Measurements from ENCODE around the gene MRTFA.

Gene MRTFA

GRCh38 chr22:40423882-40424640 is 212.5 kb downstream of the MRTFA start:
- DNase-seq (ENCODE audit: low read depth), result no peak
- H3K4me3 ChIP-seq (ENCODE audit: low read depth, low read length), result no peak overlapping the region

GRCh38 chr22:40423310-40423688 is 213.2 kb downstream of the MRTFA start:
- H3K4me3 ChIP-seq (ENCODE audit: low read depth, low read length), result no peak overlapping the region
- no peak for DNase-seq (ENCODE audit: low read depth)

- no peak for DNase-seq (ENCODE audit: low read depth)
- H3K4me3 ChIP-seq (ENCODE audit: low read depth, low read length), result no peak overlapping the region
Measured at GRCh38 chr22:40422558-40423309, 213.8 kb downstream of the MRTFA start.

- DNase-seq (ENCODE audit: low read depth), result no peak
Measured at GRCh38 chr22:40421941-40422340, 214.6 kb downstream of the MRTFA start.

GRCh38 chr22:40421082-40421350 is 215.5 kb downstream of the MRTFA start:
- DNase-seq (ENCODE audit: low read depth), result no peak

More at GRCh38 chr22:40421941-40422340, 214.6 kb downstream of the MRTFA start:
- no peak overlapping the region for H3K4me3 ChIP-seq (ENCODE audit: low read depth, low read length)

GRCh38 chr22:40420341-40421081 is 216.0 kb downstream of the MRTFA start:
- H3K4me3 ChIP-seq (ENCODE audit: low read depth, low read length), result no peak overlapping the region
- DNase-seq (ENCODE audit: low read depth), result no peak

More at GRCh38 chr22:40421082-40421350, 215.5 kb downstream of the MRTFA start:
- H3K4me3 ChIP-seq (ENCODE audit: low read depth, low read length), result no peak overlapping the region

- no peak for DNase-seq (ENCODE audit: low read depth)
- H3K4me3 ChIP-seq (ENCODE audit: low read depth, low read length), result no peak overlapping the region
Measured at GRCh38 chr22:40419718-40420117, 216.8 kb downstream of the MRTFA start.

- no peak overlapping the region for H3K4me3 ChIP-seq (ENCODE audit: low read depth, low read length)
- DNase-seq (ENCODE audit: low read depth), result no peak
Measured at GRCh38 chr22:40418366-40419201, 217.9 kb downstream of the MRTFA start.

GRCh38 chr22:40417881-40418280 is 218.6 kb downstream of the MRTFA start:
- DNase-seq (ENCODE audit: low read depth), result no peak

GRCh38 chr22:40417041-40417440 is 219.5 kb downstream of the MRTFA start:
- H3K4me3 ChIP-seq (ENCODE audit: low read depth, low read length), result no peak overlapping the region
- no peak for DNase-seq (ENCODE audit: low read depth)

More at GRCh38 chr22:40417881-40418280, 218.6 kb downstream of the MRTFA start:
- H3K4me3 ChIP-seq (ENCODE audit: low read depth, low read length), result no peak overlapping the region

GRCh38 chr22:40416636-40417035 is 219.9 kb downstream of the MRTFA start:
- no peak for DNase-seq (ENCODE audit: low read depth)
- H3K4me3 ChIP-seq (ENCODE audit: low read depth, low read length), result no peak overlapping the region

GRCh38 chr22:40416267-40416570 is 220.3 kb downstream of the MRTFA start:
- no peak for DNase-seq (ENCODE audit: low read depth)
- no peak overlapping the region for H3K4me3 ChIP-seq (ENCODE audit: low read depth, low read length)

- no peak overlapping the region for H3K4me3 ChIP-seq (ENCODE audit: low read depth, low read length)
- DNase-seq (ENCODE audit: low read depth), result no peak
Measured at GRCh38 chr22:40415531-40416266, 220.8 kb downstream of the MRTFA start.

- no peak overlapping the region for H3K4me3 ChIP-seq (ENCODE audit: low read depth, low read length)
- no peak for DNase-seq (ENCODE audit: low read depth)
Measured at GRCh38 chr22:40414838-40415505, 221.5 kb downstream of the MRTFA start.

- no peak overlapping the region for H3K4me3 ChIP-seq (ENCODE audit: low read depth, low read length)
Measured at GRCh38 chr22:40414311-40414710, 222.2 kb downstream of the MRTFA start.

GRCh38 chr22:40413873-40414272 is 222.6 kb downstream of the MRTFA start:
- H3K4me3 ChIP-seq (ENCODE audit: low read depth, low read length), result no peak overlapping the region
- DNase-seq (ENCODE audit: low read depth), result no peak

More at GRCh38 chr22:40414311-40414710, 222.2 kb downstream of the MRTFA start:
- DNase-seq (ENCODE audit: low read depth), result no peak

GRCh38 chr22:40412441-40412840 is 224.1 kb downstream of the MRTFA start:
- DNase-seq (ENCODE audit: low read depth), result no peak

GRCh38 chr22:40411506-40411861 is 225.0 kb downstream of the MRTFA start:
- H3K4me3 ChIP-seq (ENCODE audit: low read depth, low read length), result no peak overlapping the region

More at GRCh38 chr22:40412441-40412840, 224.1 kb downstream of the MRTFA start:
- no peak overlapping the region for H3K4me3 ChIP-seq (ENCODE audit: low read depth, low read length)

More at GRCh38 chr22:40411506-40411861, 225.0 kb downstream of the MRTFA start:
- no peak for DNase-seq (ENCODE audit: low read depth)

Data from skeletal muscle cell (primary cell).